ENCODE measurements around the gene CLEC4G. TPM values are rescaled to one million over a fixed set of nuclear protein-coding genes. Genes with fewer than 3 reads are reported as not detected.

Gene CLEC4G
- total and polyA plus RNA-seq, 2 of the 13 experiments (the other 11 are each of a cell fraction or from before 2014, with no cell fraction given): not detected

DNA sequence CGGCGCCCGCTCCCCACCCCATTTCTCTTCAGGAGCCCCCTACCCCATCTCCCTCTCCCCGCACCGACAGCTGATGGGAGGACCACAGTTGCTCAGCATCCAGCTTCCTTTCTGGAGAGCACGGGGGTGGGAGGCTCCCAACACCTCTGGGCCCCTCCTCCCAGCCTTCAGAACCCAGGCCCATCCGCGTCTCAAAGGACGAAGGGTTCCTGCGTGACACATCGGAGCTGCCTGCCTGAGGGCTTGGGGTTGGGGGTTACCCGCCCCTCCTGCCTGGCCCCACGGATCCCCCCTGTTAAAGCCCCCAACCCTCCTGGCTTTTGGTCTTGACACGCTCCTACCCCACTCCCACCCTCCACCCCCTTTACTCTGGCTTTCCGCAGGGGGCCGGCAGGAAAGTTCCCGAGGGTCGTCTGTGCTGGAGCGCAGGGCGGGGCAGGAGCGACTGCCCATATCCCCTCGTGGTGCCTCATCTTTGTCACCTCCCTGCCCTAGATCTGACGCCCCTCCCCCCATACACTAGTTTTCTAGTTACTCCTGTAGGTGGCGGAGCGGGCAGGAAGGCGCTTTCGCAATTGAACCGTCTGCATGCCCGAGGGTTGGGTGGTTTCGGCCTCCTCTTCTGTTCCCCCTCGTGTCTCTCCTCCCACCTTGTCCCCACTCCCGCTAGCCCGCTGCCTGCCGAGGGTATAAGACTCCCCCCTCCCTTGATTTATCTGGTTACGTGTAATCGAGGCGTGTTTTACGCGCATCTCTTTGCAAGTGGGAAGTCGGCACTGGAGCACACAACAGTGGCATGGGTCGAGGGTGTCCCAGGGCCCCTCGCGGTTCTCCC, 50.4 kb downstream of the CLEC4G start (continued):
- TF ChIP-seq, protein P1, sequence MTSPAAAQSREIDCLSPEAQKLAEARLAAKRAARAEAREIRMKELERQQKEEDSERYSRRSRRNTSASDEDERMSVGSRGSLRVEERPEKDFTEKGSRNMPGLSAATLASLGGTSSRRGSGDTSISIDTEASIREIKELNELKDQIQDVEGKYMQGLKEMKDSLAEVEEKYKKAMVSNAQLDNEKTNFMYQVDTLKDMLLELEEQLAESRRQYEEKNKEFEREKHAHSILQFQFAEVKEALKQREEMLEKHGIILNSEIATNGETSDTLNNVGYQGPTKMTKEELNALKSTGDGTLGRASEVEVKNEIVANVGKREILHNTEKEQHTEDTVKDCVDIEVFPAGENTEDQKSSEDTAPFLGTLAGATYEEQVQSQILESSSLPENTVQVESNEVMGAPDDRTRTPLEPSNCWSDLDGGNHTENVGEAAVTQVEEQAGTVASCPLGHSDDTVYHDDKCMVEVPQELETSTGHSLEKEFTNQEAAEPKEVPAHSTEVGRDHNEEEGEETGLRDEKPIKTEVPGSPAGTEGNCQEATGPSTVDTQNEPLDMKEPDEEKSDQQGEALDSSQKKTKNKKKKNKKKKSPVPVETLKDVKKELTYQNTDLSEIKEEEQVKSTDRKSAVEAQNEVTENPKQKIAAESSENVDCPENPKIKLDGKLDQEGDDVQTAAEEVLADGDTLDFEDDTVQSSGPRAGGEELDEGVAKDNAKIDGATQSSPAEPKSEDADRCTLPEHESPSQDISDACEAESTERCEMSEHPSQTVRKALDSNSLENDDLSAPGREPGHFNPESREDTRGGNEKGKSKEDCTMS (CRISPR knock-in tag; conservative IDR thresholded peaks at IDR 0.05): no peak
- TF ChIP-seq, protein P2, sequence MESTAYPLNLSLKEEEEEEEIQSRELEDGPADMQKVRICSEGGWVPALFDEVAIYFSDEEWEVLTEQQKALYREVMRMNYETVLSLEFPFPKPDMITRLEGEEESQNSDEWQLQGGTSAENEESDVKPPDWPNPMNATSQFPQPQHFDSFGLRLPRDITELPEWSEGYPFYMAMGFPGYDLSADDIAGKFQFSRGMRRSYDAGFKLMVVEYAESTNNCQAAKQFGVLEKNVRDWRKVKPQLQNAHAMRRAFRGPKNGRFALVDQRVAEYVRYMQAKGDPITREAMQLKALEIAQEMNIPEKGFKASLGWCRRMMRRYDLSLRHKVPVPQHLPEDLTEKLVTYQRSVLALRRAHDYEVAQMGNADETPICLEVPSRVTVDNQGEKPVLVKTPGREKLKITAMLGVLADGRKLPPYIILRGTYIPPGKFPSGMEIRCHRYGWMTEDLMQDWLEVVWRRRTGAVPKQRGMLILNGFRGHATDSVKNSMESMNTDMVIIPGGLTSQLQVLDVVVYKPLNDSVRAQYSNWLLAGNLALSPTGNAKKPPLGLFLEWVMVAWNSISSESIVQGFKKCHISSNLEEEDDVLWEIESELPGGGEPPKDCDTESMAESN (CRISPR knock-in tag; conservative IDR thresholded peaks at IDR 0.05): no peak; the same call in 1 of the 2 replicates
- TF ChIP-seq, protein P3, sequence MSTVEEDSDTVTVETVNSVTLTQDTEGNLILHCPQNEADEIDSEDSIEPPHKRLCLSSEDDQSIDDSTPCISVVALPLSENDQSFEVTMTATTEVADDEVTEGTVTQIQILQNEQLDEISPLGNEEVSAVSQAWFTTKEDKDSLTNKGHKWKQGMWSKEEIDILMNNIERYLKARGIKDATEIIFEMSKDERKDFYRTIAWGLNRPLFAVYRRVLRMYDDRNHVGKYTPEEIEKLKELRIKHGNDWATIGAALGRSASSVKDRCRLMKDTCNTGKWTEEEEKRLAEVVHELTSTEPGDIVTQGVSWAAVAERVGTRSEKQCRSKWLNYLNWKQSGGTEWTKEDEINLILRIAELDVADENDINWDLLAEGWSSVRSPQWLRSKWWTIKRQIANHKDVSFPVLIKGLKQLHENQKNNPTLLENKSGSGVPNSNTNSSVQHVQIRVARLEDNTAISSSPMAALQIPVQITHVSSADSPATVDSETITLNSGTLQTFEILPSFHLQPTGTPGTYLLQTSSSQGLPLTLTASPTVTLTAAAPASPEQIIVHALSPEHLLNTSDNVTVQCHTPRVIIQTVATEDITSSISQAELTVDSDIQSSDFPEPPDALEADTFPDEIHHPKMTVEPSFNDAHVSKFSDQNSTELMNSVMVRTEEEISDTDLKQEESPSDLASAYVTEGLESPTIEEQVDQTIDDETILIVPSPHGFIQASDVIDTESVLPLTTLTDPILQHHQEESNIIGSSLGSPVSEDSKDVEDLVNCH (CRISPR knock-in tag; IDR thresholded peaks at IDR 0.05): no peak
- TF ChIP-seq ZMYM4 (CRISPR knock-in tag; IDR thresholded peaks at IDR 0.05): no peak
- no peak for TF ChIP-seq ZNF629 (CRISPR knock-in tag; conservative IDR thresholded peaks at IDR 0.05)
- no peak for TF ChIP-seq RNF2 (conservative IDR thresholded peaks at IDR 0.05; ENCODE audit: low read depth)
- peak; percentile 33; the same call in 1 of the 2 replicates for TF ChIP-seq GFI1 (CRISPR knock-in tag; IDR thresholded peaks at IDR 0.05; ENCODE audit: borderline replicate concordance)
- peak; percentile 53; the same call in 1 of the 2 replicates for TF ChIP-seq ARID2 (CRISPR knock-in tag; IDR thresholded peaks at IDR 0.05; ENCODE audit: borderline replicate concordance)
- TF ChIP-seq GATAD1 (CRISPR knock-in tag; IDR thresholded peaks at IDR 0.05): peak; percentile 42; the same call in 1 of the 2 replicates
- TF ChIP-seq ZC3H4 (CRISPR knock-in tag; IDR thresholded peaks at IDR 0.05; ENCODE audit: borderline replicate concordance): no peak
- TF ChIP-seq ZSCAN25 (CRISPR knock-in tag; IDR thresholded peaks at IDR 0.05): no peak
- no peak for TF ChIP-seq CBX5 (CRISPR knock-in tag; IDR thresholded peaks at IDR 0.05; ENCODE audit: borderline replicate concordance)
- TF ChIP-seq, protein P4, sequence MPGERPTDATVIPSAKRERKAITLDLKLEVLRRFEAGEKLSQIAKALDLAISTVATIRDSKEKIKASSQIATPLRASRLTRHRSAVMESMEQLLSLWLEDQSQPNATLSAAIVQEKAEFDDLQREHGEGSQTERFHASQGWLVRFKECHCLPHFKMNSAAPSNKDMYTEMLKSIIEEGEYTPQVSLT (CRISPR knock-in tag; IDR thresholded peaks at IDR 0.05; ENCODE audit: borderline replicate concordance, low read depth): no peak
- TF ChIP-seq FOXP1 (IDR thresholded peaks at IDR 0.05): no peak
- 0 out of 2 replicates have a peak, but pooled peaks have one; percentile 20 for TF ChIP-seq FOXP1 (CRISPR knock-in tag; IDR thresholded peaks at IDR 0.05)
- TF ChIP-seq MTF2 (CRISPR knock-in tag; IDR thresholded peaks at IDR 0.05; ENCODE audit: borderline replicate concordance): no peak
- no peak for TF ChIP-seq ZSCAN22 (CRISPR knock-in tag; IDR thresholded peaks at IDR 0.05)
- TF ChIP-seq ZNF337 (CRISPR knock-in tag; IDR thresholded peaks at IDR 0.05; ENCODE audit: borderline replicate concordance, low read depth): no peak
- TF ChIP-seq PCBP1 (IDR thresholded peaks at IDR 0.05; ENCODE audit: borderline replicate concordance, low read depth, low read length): no peak
- no peak for TF ChIP-seq ZNF12 (CRISPR knock-in tag; IDR thresholded peaks at IDR 0.05)
- no peak for TF ChIP-seq RELA (CRISPR knock-in tag; IDR thresholded peaks at IDR 0.05)
